ENCODE data around the gene TCF12. TPM values are rescaled to one million over a fixed set of nuclear protein-coding genes. Genes with fewer than 3 reads are reported as not detected.

TCF12 gene
- polyA plus RNA-seq, 3 donors: 15.8 to 52.5 (median 27.6) TPM

GRCh38 chr15:57217778-57218598 is 299.5 kb downstream of the TCF12 start:
- TF ChIP-seq, protein P1, sequence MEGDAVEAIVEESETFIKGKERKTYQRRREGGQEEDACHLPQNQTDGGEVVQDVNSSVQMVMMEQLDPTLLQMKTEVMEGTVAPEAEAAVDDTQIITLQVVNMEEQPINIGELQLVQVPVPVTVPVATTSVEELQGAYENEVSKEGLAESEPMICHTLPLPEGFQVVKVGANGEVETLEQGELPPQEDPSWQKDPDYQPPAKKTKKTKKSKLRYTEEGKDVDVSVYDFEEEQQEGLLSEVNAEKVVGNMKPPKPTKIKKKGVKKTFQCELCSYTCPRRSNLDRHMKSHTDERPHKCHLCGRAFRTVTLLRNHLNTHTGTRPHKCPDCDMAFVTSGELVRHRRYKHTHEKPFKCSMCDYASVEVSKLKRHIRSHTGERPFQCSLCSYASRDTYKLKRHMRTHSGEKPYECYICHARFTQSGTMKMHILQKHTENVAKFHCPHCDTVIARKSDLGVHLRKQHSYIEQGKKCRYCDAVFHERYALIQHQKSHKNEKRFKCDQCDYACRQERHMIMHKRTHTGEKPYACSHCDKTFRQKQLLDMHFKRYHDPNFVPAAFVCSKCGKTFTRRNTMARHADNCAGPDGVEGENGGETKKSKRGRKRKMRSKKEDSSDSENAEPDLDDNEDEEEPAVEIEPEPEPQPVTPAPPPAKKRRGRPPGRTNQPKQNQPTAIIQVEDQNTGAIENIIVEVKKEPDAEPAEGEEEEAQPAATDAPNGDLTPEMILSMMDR (IDR thresholded peaks at IDR 0.05): no peak
- peaks cover 5 to 10% of the 10 kb centered on the region in 2 donors for H3K4me1 ChIP-seq (ENCODE audit: control insufficient read depth in 1 of 2, insufficient read depth in 2 of 2, low read length in 2 of 2)
- H3K79me2 ChIP-seq (ENCODE audit: insufficient read depth, low read length): peaks cover 16% of the 10 kb centered on the region
- H3K4me2 ChIP-seq (replicated peaks; ENCODE audit: extremely low read depth, low read length, poor library complexity, severe bottlenecking): no peak overlapping the region
- no peak overlapping the region for H3K4me3 ChIP-seq (replicated peaks in 1 of 3; ENCODE audit: low read depth in 2 of 3, low read length in 3 of 3)
- Mint-ChIP-seq H3K9me3 (no peaks in the 10 kb centered on the region), H3K27ac (no peak overlapping the region), H3K4me3 (no peak overlapping the region), H3K36me3 (no peaks in the 10 kb centered on the region), H3K4me1 (peaks cover 28% of the 10 kb centered on the region), H3K27me3 (ENCODE audit: low read depth in 3 of 3) (no peaks in the 10 kb centered on the region)
- peaks cover 57% of the 10 kb centered on the region for H4K20me1 ChIP-seq (ENCODE audit: insufficient read depth, low read length)
- intact Hi-C loops (cut with micrococcal nuclease): no loop called here
- H3K9me3 ChIP-seq (replicated peaks in 1 of 2; ENCODE audit: control insufficient read depth in 1 of 2, insufficient read depth in 1 of 2, low read length in 2 of 2): no peaks in the 10 kb centered on the region
- no peak for DNase-seq
- H3K9ac ChIP-seq (ENCODE audit: insufficient read depth, low read length, poor library complexity, severe bottlenecking): no peak overlapping the region
- no peaks in the 10 kb centered on the region for H3K36me3 ChIP-seq (replicated peaks in 1 of 2; ENCODE audit: control insufficient read depth in 1 of 2, insufficient read depth in 2 of 2, low read length in 2 of 2)
- 17% methylated on average over 2 of the region's 7 CpGs for WGBS (ENCODE audit: insufficient coverage)
- no peak overlapping the region for H2AFZ ChIP-seq (ENCODE audit: insufficient read depth, low read depth, low read length, poor library complexity, severe bottlenecking)
- H3K27me3 ChIP-seq (ENCODE audit: control insufficient read depth in 2 of 2, insufficient read depth in 2 of 2, low read length in 2 of 2): no peaks in the 10 kb centered on the region
- H3K27ac ChIP-seq (ENCODE audit: low read depth in 1 of 2, low read length in 2 of 2): no peak overlapping the region

- Mint-ChIP-seq H3K27ac (no peak overlapping the region), H3K27me3 (ENCODE audit: low read depth in 3 of 3) (no peaks in the 10 kb centered on the region), H3K4me3 (no peak overlapping the region), H3K4me1 (peaks cover 25% of the 10 kb centered on the region), H3K36me3 (no peaks in the 10 kb centered on the region), H3K9me3 (no peaks in the 10 kb centered on the region)
- Histone ChIP-seq H3K27ac (ENCODE audit: low read depth in 1 of 2, low read length in 2 of 2) (no peak overlapping the region), H3K4me2 (replicated peaks; ENCODE audit: extremely low read depth, low read length, poor library complexity, severe bottlenecking) (no peak overlapping the region), H3K27me3 (ENCODE audit: control insufficient read depth in 2 of 2, insufficient read depth in 2 of 2, low read length in 2 of 2) (no peaks in the 10 kb centered on the region), H3K4me1 (ENCODE audit: control insufficient read depth in 1 of 2, insufficient read depth in 2 of 2, low read length in 2 of 2) (peaks cover 1 to 7% of the 10 kb centered on the region in 2 donors), H4K20me1 (ENCODE audit: insufficient read depth, low read length) (peaks cover 54% of the 10 kb centered on the region), H2AFZ (ENCODE audit: insufficient read depth, low read depth, low read length, poor library complexity, severe bottlenecking) (no peak overlapping the region), H3K4me3 (replicated peaks in 1 of 3; ENCODE audit: low read depth in 2 of 3, low read length in 3 of 3) (no peak overlapping the region), H3K9me3 (replicated peaks in 1 of 2; ENCODE audit: control insufficient read depth in 1 of 2, insufficient read depth in 1 of 2, low read length in 2 of 2) (no peaks in the 10 kb centered on the region), H3K36me3 (replicated peaks in 1 of 2; ENCODE audit: control insufficient read depth in 1 of 2, insufficient read depth in 2 of 2, low read length in 2 of 2) (no peaks in the 10 kb centered on the region), H3K79me2 (ENCODE audit: insufficient read depth, low read length) (peaks cover 16% of the 10 kb centered on the region), H3K9ac (ENCODE audit: insufficient read depth, low read length, poor library complexity, severe bottlenecking) (no peak overlapping the region)
- intact Hi-C loops (cut with micrococcal nuclease): no loop called here
- DNase-seq: peak in 1 of 3 donors; percentile 8
- no CpG with 5 or more reads among the region's 2 CpGs for WGBS (ENCODE audit: insufficient coverage)
- TF ChIP-seq, protein P1 (IDR thresholded peaks at IDR 0.05): no peak
These were observed 300.6 kb downstream of the TCF12 start for GRCh38 chr15:57218826-57219576.

Data from CD14-positive monocyte (primary cell).